Measurements from ENCODE around the gene SLC38A1. TPM values are rescaled to one million over a fixed set of nuclear protein-coding genes. Genes with fewer than 3 reads are reported as not detected.
A peak's percentile ranks its signal among the peaks of the same experiment; 100 is the strongest.

SLC38A1 gene
- total RNA-seq (100 to 1,000 TPM; 233 to 242 TPM), polyA plus RNA-seq (252 TPM)

- Mint-ChIP-seq H3K27me3 (peaks cover 0 to 11% of the 10 kb centered on the region in 2 donors), H3K36me3 (peaks cover 0 to 11% (median 5%) of the 10 kb centered on the region in 3 donors), H3K4me1 (peaks cover 24 to 36% (median 34%) of the 10 kb centered on the region in 3 donors), H3K27ac (no peak within 1 kb of the TSS), H3K9me3 (no peaks in the 10 kb centered on the region), H3K4me3 (no peak within 1 kb of the TSS)
- DNase-seq = peak; percentile 84 to 95 (median 90)
- peak within 1 kb of the TSS; percentile 96 for H3K4me3 ChIP-seq (ENCODE audit: low read length)
- H3K27ac ChIP-seq (ENCODE audit: low read depth, low read length) = peak within 1 kb of the TSS; percentile 98
- POLR2A ChIA-PET = interaction anchor here (0.8 to 3.8 kb wide), 22 partner anchors 9 to 1008 kb away, joined by 3 to 108 read pairs (median 4); partner anchors contain the start of gene SCAF11
- H3K9me3 ChIP-seq (ENCODE audit: low read length) = no peaks in the 10 kb centered on the region
- CTCF ChIA-PET = interaction anchor here (0.8 to 2.6 kb wide), 12 partner anchors 10 to 393 kb away, joined by 3 to 22 read pairs (median 4); no protein-coding TSS in a partner anchor
- peaks cover 50% of the 10 kb centered on the region for H3K4me1 ChIP-seq (ENCODE audit: insufficient read depth, low read length)
- H3K27me3 ChIP-seq (ENCODE audit: insufficient read depth, low read length, poor library complexity, severe bottlenecking) = no peaks in the 10 kb centered on the region
- no peaks in the 10 kb centered on the region for H3K36me3 ChIP-seq (ENCODE audit: insufficient read depth, low read length)
Observed at GRCh38 chr12:46268583-46269428, at the start of gene SLC38A1. Gene SLC38A1, minus strand, starts transcription at chr12:46269043. Its CDS starts 29,243 bp downstream, at chr12:46239800.

DNA sequence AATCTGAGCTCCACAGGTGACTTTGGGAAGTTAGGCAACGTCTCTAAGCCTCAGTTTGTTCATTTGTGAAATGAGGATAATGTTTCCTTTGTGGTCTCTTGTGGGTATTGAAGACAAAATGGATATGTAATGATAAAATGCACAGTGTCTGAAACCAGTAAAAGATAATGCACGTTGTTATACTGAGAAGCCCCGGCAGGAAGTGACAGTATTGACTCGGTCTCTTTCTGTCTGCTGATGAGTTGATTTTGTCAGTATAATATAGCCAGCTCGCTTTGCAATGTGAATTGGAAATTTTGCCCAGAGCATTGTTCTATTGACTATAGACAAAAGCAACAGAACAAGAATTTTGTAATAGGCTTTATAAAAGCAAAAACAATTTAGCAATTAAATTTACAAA lies 49.2 kb upstream of the SLC38A1 start:
- CTCF ChIA-PET = no interaction called here

GRCh38 chr12:46304070-46304469 lies 35.2 kb upstream of the SLC38A1 start:
- POLR2A ChIA-PET = no interaction called here
- peaks cover 0 to 4% (median under 1%) of the 10 kb centered on the region in 3 donors for H3K36me3 Mint-ChIP-seq
- CTCF ChIA-PET = interaction anchor here (1.1 to 3.7 kb wide), 4 partner anchors 34 to 180 kb away, joined by 3 to 32 read pairs (median 8); no protein-coding TSS in a partner anchor

More for the DNA sequence above, 49.2 kb upstream of the SLC38A1 start:
- Histone ChIP-seq H3K27me3 (ENCODE audit: insufficient read depth, low read length, poor library complexity, severe bottlenecking) (no peaks in the 10 kb centered on the region), H3K4me3 (ENCODE audit: low read length) (no peak overlapping the region), H3K4me1 (ENCODE audit: insufficient read depth, low read length) (no peaks in the 10 kb centered on the region), H3K36me3 (ENCODE audit: insufficient read depth, low read length) (no peaks in the 10 kb centered on the region), H3K9me3 (ENCODE audit: low read length) (no peaks in the 10 kb centered on the region), H3K27ac (ENCODE audit: low read depth, low read length) (no peak overlapping the region)
- Mint-ChIP-seq H3K4me1 (no peaks in the 10 kb centered on the region), H3K27ac (no peak overlapping the region), H3K4me3 (no peak overlapping the region), H3K36me3 (peaks cover 0 to 5% (median 2%) of the 10 kb centered on the region in 3 donors), H3K27me3 (peaks cover 4 to 24% of the 10 kb centered on the region in 2 donors), H3K9me3 (peaks cover 0 to 13% (median 4%) of the 10 kb centered on the region in 5 donors)
- no peak for DNase-seq
- POLR2A ChIA-PET = no interaction called here

GRCh38 chr12:46303039-46303666 lies 34.3 kb upstream of the SLC38A1 start:
- H3K27ac ChIP-seq (ENCODE audit: low read depth, low read length) = no peak overlapping the region
- DNase-seq = peak; percentile 18 to 72 (median 49)
- no peaks in the 10 kb centered on the region for H3K36me3 ChIP-seq (ENCODE audit: insufficient read depth, low read length)
- no peaks in the 10 kb centered on the region for H3K27me3 ChIP-seq (ENCODE audit: insufficient read depth, low read length, poor library complexity, severe bottlenecking)
- no peaks in the 10 kb centered on the region for H3K9me3 ChIP-seq (ENCODE audit: low read length)
- no peaks in the 10 kb centered on the region for H3K4me1 ChIP-seq (ENCODE audit: insufficient read depth, low read length)
- H3K4me3 Mint-ChIP-seq = no peak overlapping the region
- ChIA-PET POLR2A (interaction anchor here (0.7 to 0.9 kb wide), 2 partner anchors 101 to 149 kb away, joined by 3 read pairs; no protein-coding TSS in a partner anchor), CTCF (interaction anchor here (0.6 to 3.7 kb wide), 18 partner anchors 10 to 182 kb away, joined by 3 to 32 read pairs (median 3); no protein-coding TSS in a partner anchor)
- H3K4me3 ChIP-seq (ENCODE audit: low read length) = no peak overlapping the region
- H3K27me3 Mint-ChIP-seq = peaks cover 1 to 3% of the 10 kb centered on the region in 2 donors
- peaks cover 0 to 11% (median 8%) of the 10 kb centered on the region in 5 donors for H3K9me3 Mint-ChIP-seq
- peak overlapping the region in 1 of 8 donors; percentile 22 for H3K27ac Mint-ChIP-seq
- H3K36me3 Mint-ChIP-seq = peaks cover 0 to 4% (median 0%) of the 10 kb centered on the region in 3 donors
- H3K4me1 Mint-ChIP-seq = peaks cover 1 to 8% (median 6%) of the 10 kb centered on the region in 3 donors

More at GRCh38 chr12:46304070-46304469, 35.2 kb upstream of the SLC38A1 start:
- H3K4me3 Mint-ChIP-seq = no peak overlapping the region
- no peak for DNase-seq
- peaks cover 0 to 15% (median 13%) of the 10 kb centered on the region in 5 donors for H3K9me3 Mint-ChIP-seq
- Histone ChIP-seq H3K9me3 (ENCODE audit: low read length) (no peaks in the 10 kb centered on the region), H3K4me3 (ENCODE audit: low read length) (no peak overlapping the region), H3K27me3 (ENCODE audit: insufficient read depth, low read length, poor library complexity, severe bottlenecking) (no peaks in the 10 kb centered on the region), H3K36me3 (ENCODE audit: insufficient read depth, low read length) (no peaks in the 10 kb centered on the region), H3K4me1 (ENCODE audit: insufficient read depth, low read length) (no peaks in the 10 kb centered on the region), H3K27ac (ENCODE audit: low read depth, low read length) (no peak overlapping the region)
- H3K27ac Mint-ChIP-seq = no peak overlapping the region
- peaks cover 1 to 3% of the 10 kb centered on the region in 2 donors for H3K27me3 Mint-ChIP-seq
- H3K4me1 Mint-ChIP-seq = peaks cover 1 to 8% (median 6%) of the 10 kb centered on the region in 3 donors

DNA sequence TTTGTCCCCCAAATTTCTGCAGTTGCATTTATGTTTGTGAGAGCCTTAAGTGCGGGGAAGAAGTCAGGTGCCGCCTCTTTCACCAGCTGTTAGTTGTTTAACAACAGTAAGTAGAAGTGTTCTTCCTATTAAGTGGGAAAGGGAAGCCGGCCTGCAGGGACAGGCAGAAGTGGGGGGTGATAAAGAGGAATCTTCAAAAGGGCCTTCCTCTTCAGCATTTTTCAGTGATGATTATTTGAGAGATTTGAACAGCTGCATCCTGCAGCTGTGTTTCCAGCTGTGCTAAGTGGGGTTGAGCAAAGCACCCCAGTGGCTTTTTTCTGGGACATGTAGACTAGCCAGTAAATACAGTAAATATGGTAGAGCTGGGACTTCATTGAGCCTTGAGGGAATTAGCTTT lies 32.1 kb upstream of the SLC38A1 start:
- H3K27me3 ChIP-seq (ENCODE audit: insufficient read depth, low read length, poor library complexity, severe bottlenecking) = no peaks in the 10 kb centered on the region
- no peaks in the 10 kb centered on the region for H3K36me3 Mint-ChIP-seq
- no peak overlapping the region for H3K4me3 ChIP-seq (ENCODE audit: low read length)
- no peaks in the 10 kb centered on the region for H3K4me1 ChIP-seq (ENCODE audit: insufficient read depth, low read length)
- H3K27me3 Mint-ChIP-seq = peaks cover 0 to 3% of the 10 kb centered on the region in 2 donors
- peaks cover 1 to 8% (median 6%) of the 10 kb centered on the region in 3 donors for H3K4me1 Mint-ChIP-seq
- no peaks in the 10 kb centered on the region for H3K9me3 ChIP-seq (ENCODE audit: low read length)
- no peaks in the 10 kb centered on the region for H3K9me3 Mint-ChIP-seq
- H3K27ac ChIP-seq (ENCODE audit: low read depth, low read length) = no peak overlapping the region
- H3K27ac Mint-ChIP-seq = no peak overlapping the region
- ChIA-PET POLR2A (interaction anchor here (0.6 kb wide), 2 partner anchors 255 to 311 kb away, joined by 3 read pairs; partner anchors contain the start of gene SCAF11), CTCF (interaction anchor here (1.1 to 3.7 kb wide), 6 partner anchors 8 to 310 kb away, joined by 3 to 32 read pairs (median 4); no protein-coding TSS in a partner anchor)
- H3K4me3 Mint-ChIP-seq = no peak overlapping the region
- no peaks in the 10 kb centered on the region for H3K36me3 ChIP-seq (ENCODE audit: insufficient read depth, low read length)
- DNase-seq = no peak

- ChIA-PET CTCF (interaction anchor here (0.7 to 1.6 kb wide), 3 partner anchors 113 to 175 kb away, joined by 3 to 5 read pairs (median 3); no protein-coding TSS in a partner anchor), POLR2A (no interaction called here)
- Histone ChIP-seq H3K27me3 (ENCODE audit: insufficient read depth, low read length, poor library complexity, severe bottlenecking) (no peaks in the 10 kb centered on the region), H3K36me3 (ENCODE audit: insufficient read depth, low read length) (no peaks in the 10 kb centered on the region), H3K27ac (ENCODE audit: low read depth, low read length) (no peak overlapping the region), H3K4me1 (ENCODE audit: insufficient read depth, low read length) (no peaks in the 10 kb centered on the region), H3K4me3 (ENCODE audit: low read length) (no peak overlapping the region), H3K9me3 (ENCODE audit: low read length) (no peaks in the 10 kb centered on the region)
- Mint-ChIP-seq H3K27ac (peak overlapping the region in 1 of 8 donors; percentile 9), H3K36me3 (no peaks in the 10 kb centered on the region), H3K4me1 (peaks cover 1 to 8% (median 6%) of the 10 kb centered on the region in 3 donors), H3K27me3 (peaks cover 0 to 3% of the 10 kb centered on the region in 2 donors), H3K4me3 (no peak overlapping the region), H3K9me3 (no peaks in the 10 kb centered on the region)
- no peak for DNase-seq
Observed at GRCh38 chr12:46299851-46300250, 31.0 kb upstream of the SLC38A1 start.

- Histone ChIP-seq H3K36me3 (ENCODE audit: insufficient read depth, low read length) (no peaks in the 10 kb centered on the region), H3K27me3 (ENCODE audit: insufficient read depth, low read length, poor library complexity, severe bottlenecking) (no peaks in the 10 kb centered on the region), H3K27ac (ENCODE audit: low read depth, low read length) (no peak overlapping the region), H3K4me3 (ENCODE audit: low read length) (no peak overlapping the region), H3K9me3 (ENCODE audit: low read length) (no peaks in the 10 kb centered on the region), H3K4me1 (ENCODE audit: insufficient read depth, low read length) (no peaks in the 10 kb centered on the region)
- H3K4me3 Mint-ChIP-seq = no peak overlapping the region
- H3K36me3 Mint-ChIP-seq = peaks cover 0 to 3% (median 0%) of the 10 kb centered on the region in 3 donors
- CTCF ChIA-PET = no interaction called here
- POLR2A ChIA-PET = no interaction called here
- H3K4me1 Mint-ChIP-seq = peaks cover 1 to 8% (median 5%) of the 10 kb centered on the region in 3 donors
- H3K27me3 Mint-ChIP-seq = peaks cover 0 to 3% of the 10 kb centered on the region in 2 donors
- DNase-seq = no peak
- H3K9me3 Mint-ChIP-seq = no peaks in the 10 kb centered on the region
- H3K27ac Mint-ChIP-seq = no peak overlapping the region
Observed at GRCh38 chr12:46298261-46298660, 29.4 kb upstream of the SLC38A1 start.
